Measurements from ENCODE around the gene ZSCAN2.

GRCh38 chr15:84657748-84658079, 56.9 kb downstream of the ZSCAN2 start:
- TF ChIP-seq POLR2AphosphoS5 (IDR thresholded peaks at IDR 0.05) = no peak
- TF ChIP-seq, protein P1, sequence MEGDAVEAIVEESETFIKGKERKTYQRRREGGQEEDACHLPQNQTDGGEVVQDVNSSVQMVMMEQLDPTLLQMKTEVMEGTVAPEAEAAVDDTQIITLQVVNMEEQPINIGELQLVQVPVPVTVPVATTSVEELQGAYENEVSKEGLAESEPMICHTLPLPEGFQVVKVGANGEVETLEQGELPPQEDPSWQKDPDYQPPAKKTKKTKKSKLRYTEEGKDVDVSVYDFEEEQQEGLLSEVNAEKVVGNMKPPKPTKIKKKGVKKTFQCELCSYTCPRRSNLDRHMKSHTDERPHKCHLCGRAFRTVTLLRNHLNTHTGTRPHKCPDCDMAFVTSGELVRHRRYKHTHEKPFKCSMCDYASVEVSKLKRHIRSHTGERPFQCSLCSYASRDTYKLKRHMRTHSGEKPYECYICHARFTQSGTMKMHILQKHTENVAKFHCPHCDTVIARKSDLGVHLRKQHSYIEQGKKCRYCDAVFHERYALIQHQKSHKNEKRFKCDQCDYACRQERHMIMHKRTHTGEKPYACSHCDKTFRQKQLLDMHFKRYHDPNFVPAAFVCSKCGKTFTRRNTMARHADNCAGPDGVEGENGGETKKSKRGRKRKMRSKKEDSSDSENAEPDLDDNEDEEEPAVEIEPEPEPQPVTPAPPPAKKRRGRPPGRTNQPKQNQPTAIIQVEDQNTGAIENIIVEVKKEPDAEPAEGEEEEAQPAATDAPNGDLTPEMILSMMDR (IDR thresholded peaks at IDR 0.05) = no peak
